Osteoblast (primary cell): ENCODE data around the gene NCS1. TPM values are rescaled to one million over a fixed set of nuclear protein-coding genes. Genes with fewer than 3 reads are reported as not detected.

Source experiments
- DNase-seq: peaks from one replicate; pipeline ENCODE4 v3.0.0; 2011; ENCODE audit warnings: low spot score, mixed read lengths; ENCODE audit not compliant: insufficient read length; ENCODE audit errors: missing footprints
- H2AFZ ChIP-seq: 2 replicates; pipeline ENCODE4 v1.6.0; 2011; ENCODE audit warnings: mild to moderate bottlenecking, low read length
- H3K27ac ChIP-seq: 2 replicates; pipeline ENCODE4 v1.5.1; 2011; ENCODE audit warnings: mild to moderate bottlenecking, low read depth, low read length, moderate library complexity
- H3K27me3 ChIP-seq: 2 replicates; pipeline ENCODE4 v1.6.0; 2012; ENCODE audit warnings: mild to moderate bottlenecking, control low read depth, inconsistent platforms, low read length, moderate library complexity; ENCODE audit not compliant: insufficient read depth
- H3K36me3 ChIP-seq: 2 replicates; pipeline ENCODE4 v1.5.1; 2011; ENCODE audit warnings: mild to moderate bottlenecking, low read length, control low read depth, moderate library complexity; ENCODE audit not compliant: insufficient read depth
- H3K4me1 ChIP-seq: 2 replicates; pipeline ENCODE4 v1.5.1; 2011; ENCODE audit warnings: mild to moderate bottlenecking, low read length, control low read depth, moderate library complexity; ENCODE audit not compliant: insufficient read depth
- H3K4me2 ChIP-seq: 2 replicates; pipeline ENCODE4 v1.6.0; 2011; ENCODE audit warnings: mild to moderate bottlenecking, low read length; ENCODE audit not compliant: insufficient read depth
- H3K4me3 ChIP-seq: fragments of 200-600 bp; sonication (generic); 3 replicates; pipeline ENCODE4 v1.5.1; 2012; ENCODE audit warnings: mild to moderate bottlenecking, low read length, inconsistent platforms; ENCODE audit not compliant: insufficient read depth
- H3K79me2 ChIP-seq: 2 replicates; pipeline ENCODE4 v1.6.0; 2012; ENCODE audit warnings: mild to moderate bottlenecking, low read length, control low read depth, inconsistent platforms; ENCODE audit not compliant: insufficient read depth
- H3K9me3 ChIP-seq: 2 replicates; pipeline ENCODE4 v1.5.1; 2011; ENCODE audit warnings: low read depth, low read length, control low read depth
- H4K20me1 ChIP-seq: 2 replicates; pipeline ENCODE4 v1.6.0; 2012; ENCODE audit warnings: mild to moderate bottlenecking, low read length, control low read depth; ENCODE audit not compliant: insufficient read depth
- CTCF ChIP-seq: IDR thresholded peaks from 2 replicates; pipeline ENCODE4 v1.5.1; 2011; ENCODE audit warnings: mild to moderate bottlenecking, low read depth, low read length, moderate library complexity; ENCODE audit errors: extremely low read depth
- total RNA-seq: library from RNA; depleted of rRNA; stranded (reverse); fragments of >200 nt; gene quantifications from 2 replicates; pipeline ENCODE4 v1.2.3, GENCODE V29; 2012

NCS1 gene
- total RNA-seq, 1 donor = 49.9 TPM

GRCh38 chr9:130159915-130160670 is 12.1 kb upstream of the NCS1 start:
- no peak overlapping the region for H2AFZ ChIP-seq

GRCh38 chr9:130160862-130161470 is 11.2 kb upstream of the NCS1 start:
- no peak overlapping the region for H2AFZ ChIP-seq
- no peak overlapping the region for H3K4me2 ChIP-seq
- no peaks in the 10 kb centered on the region for H3K9me3 ChIP-seq
- H3K27ac ChIP-seq = no peak overlapping the region
- H3K4me3 ChIP-seq = no peak overlapping the region
- TF ChIP-seq CTCF = no peak
- no peaks in the 10 kb centered on the region for H3K36me3 ChIP-seq
- H3K27me3 ChIP-seq = no peaks in the 10 kb centered on the region
- no peak for DNase-seq
- peaks cover 2% of the 10 kb centered on the region for H3K4me1 ChIP-seq
- no peaks in the 10 kb centered on the region for H4K20me1 ChIP-seq
- H3K79me2 ChIP-seq = no peaks in the 10 kb centered on the region

More at GRCh38 chr9:130159915-130160670, 12.1 kb upstream of the NCS1 start:
- Histone ChIP-seq H3K4me3 (no peak overlapping the region), H3K27ac (no peak overlapping the region), H3K4me2 (no peak overlapping the region), H3K36me3 (no peaks in the 10 kb centered on the region), H3K79me2 (no peaks in the 10 kb centered on the region), H3K9me3 (no peaks in the 10 kb centered on the region), H3K27me3 (no peaks in the 10 kb centered on the region), H4K20me1 (no peaks in the 10 kb centered on the region), H3K4me1 (peaks cover 2% of the 10 kb centered on the region)
- no peak for TF ChIP-seq CTCF
- DNase-seq = no peak

- Histone ChIP-seq H3K79me2 (no peaks in the 10 kb centered on the region), H4K20me1 (no peaks in the 10 kb centered on the region), H3K27me3 (no peaks in the 10 kb centered on the region), H3K4me2 (no peak overlapping the region), H3K27ac (no peak overlapping the region), H3K9me3 (no peaks in the 10 kb centered on the region), H3K4me1 (no peaks in the 10 kb centered on the region), H3K4me3 (no peak overlapping the region), H3K36me3 (no peaks in the 10 kb centered on the region), H2AFZ (no peak overlapping the region)
- TF ChIP-seq CTCF = no peak
- DNase-seq = no peak
Measured at GRCh38 chr9:130165579-130165978, 6.6 kb upstream of the NCS1 start.

- Histone ChIP-seq H3K4me3 (no peak overlapping the region), H3K36me3 (no peaks in the 10 kb centered on the region), H2AFZ (no peak overlapping the region), H3K4me2 (no peak overlapping the region), H3K4me1 (no peaks in the 10 kb centered on the region), H3K27me3 (no peaks in the 10 kb centered on the region), H4K20me1 (no peaks in the 10 kb centered on the region), H3K9me3 (no peaks in the 10 kb centered on the region), H3K27ac (no peak overlapping the region), H3K79me2 (no peaks in the 10 kb centered on the region)
- peak; percentile 80 for DNase-seq
- no peak for TF ChIP-seq CTCF
Measured at GRCh38 chr9:130166399-130166798, 5.8 kb upstream of the NCS1 start.
